Limb (tissue), 2 donors: ENCODE data around the gene IGSF23.

Experiments used
- DNase-seq, 2 donors: peaks; one replicate each; pipeline ENCODE4 v3.0.0-alpha.2; 2016; ENCODE audit errors: extremely low spot score in 2 of 2

Gene IGSF23

GRCh38 chr19:44613295-44614178, at the start of gene IGSF23:
Gene IGSF23 (plus strand): TSS chr19:44613563. CDS start chr19:44613646, 83 bp downstream.
- DNase-seq, result no peak

GRCh38 chr19:44566984-44567383, 46.4 kb upstream of the IGSF23 start:
- no peak for DNase-seq

GRCh38 chr19:44567745-44568144, 45.6 kb upstream of the IGSF23 start:
- DNase-seq, result no peak

- DNase-seq, result no peak
Measured at GRCh38 chr19:44570603-44570983, 42.8 kb upstream of the IGSF23 start.

- DNase-seq, result peak; percentile 53 to 69
Measured at GRCh38 chr19:44570984-44571684, 42.2 kb upstream of the IGSF23 start.

GRCh38 chr19:44571830-44572580, 41.4 kb upstream of the IGSF23 start:
- DNase-seq, result no peak

GRCh38 chr19:44572581-44572900, 40.8 kb upstream of the IGSF23 start:
- no peak for DNase-seq

- no peak for DNase-seq
Measured at GRCh38 chr19:44573183-44573582, 40.2 kb upstream of the IGSF23 start.

- DNase-seq, result no peak
Measured at GRCh38 chr19:44573627-44574026, 39.7 kb upstream of the IGSF23 start.

- DNase-seq, result no peak
Measured at GRCh38 chr19:44574186-44574950, 39.0 kb upstream of the IGSF23 start.

GRCh38 chr19:44575116-44575700, 38.2 kb upstream of the IGSF23 start:
- no peak for DNase-seq

- no peak for DNase-seq
Measured at GRCh38 chr19:44576843-44577565, 36.4 kb upstream of the IGSF23 start.

GRCh38 chr19:44577566-44577874, 35.8 kb upstream of the IGSF23 start:
- no peak for DNase-seq

- no peak for DNase-seq
Measured at GRCh38 chr19:44579663-44580365, 33.5 kb upstream of the IGSF23 start.

- DNase-seq, result no peak
Measured at GRCh38 chr19:44580366-44580895, 32.9 kb upstream of the IGSF23 start.

- DNase-seq, result no peak
Measured at GRCh38 chr19:44581288-44581687, 32.1 kb upstream of the IGSF23 start.

- DNase-seq, result peak in 1 of 2 donors; percentile 36
Measured at GRCh38 chr19:44582581-44583265, 30.6 kb upstream of the IGSF23 start.

GRCh38 chr19:44585371-44586133, 27.8 kb upstream of the IGSF23 start:
- DNase-seq, result no peak
